Tibial artery (tissue), 4 donors: Measurements from ENCODE around the gene ESCO1.

ENCODE experiments used
- DNase-seq, 2 donors: peaks; one replicate each; pipeline ENCODE4 v3.0.0-alpha.2; 2019
- H3K27ac ChIP-seq, 2 donors: fragments of 200-600 bp; sonication (generic) in 1 of 2; 1 replicate in 1 of 2; 2 replicates in 1 of 2; pipeline ENCODE4 v1.5.1; 2018 to 2019; ENCODE audit warnings: mild to moderate bottlenecking in 1 of 2
- H3K27me3 ChIP-seq, 2 donors: fragments of 200-600 bp; sonication (generic) in 1 of 2; one replicate each; pipeline versions ENCODE4 v1.5.1 to v1.6.0; 2016 to 2019
- H3K36me3 ChIP-seq, 3 donors: fragments of 200-600 bp; sonication (generic) in 2 of 3; one replicate each; pipeline ENCODE4 v1.5.1; 2016 to 2019; ENCODE audit warnings: mild to moderate bottlenecking in 2 of 3
- H3K4me1 ChIP-seq, 4 donors: fragments of 200-600 bp; sonication (generic) in 2 of 4; 1 replicate in 3 of 4; 2 replicates in 1 of 4; pipeline ENCODE4 v1.5.1; 2016 to 2019
- H3K4me3 ChIP-seq, 2 donors: fragments of 200-600 bp; sonication (generic) in 1 of 2; 1 replicate in 1 of 2; 2 replicates in 1 of 2; pipeline ENCODE4 v1.5.1; 2018 to 2019; ENCODE audit warnings: mild to moderate bottlenecking in 2 of 2
- H3K9me3 ChIP-seq, 3 donors: fragments of 200-600 bp; sonication (generic) in 1 of 3; one replicate each; pipeline ENCODE4 v1.5.1; 2016 to 2019
- CTCF ChIP-seq, 2 experiments: fragments of 200-600 bp in 1 of 2; fragments of 450-650 bp in 1 of 2; IDR thresholded peaks; one replicate each; pipeline ENCODE4 v1.5.1; 2017 to 2019; ENCODE audit warnings: antibody characterized with exemption in 2 of 2, mild to moderate bottlenecking in 1 of 2, moderate library complexity in 1 of 2
- intact Hi-C: fragments of 100-400 bp; cut with DNase I; formaldehyde crosslinking; loops from one replicate; pipeline ENCODE4 v1.15.0; 2023; ENCODE audit warnings: low total_unique reads

ESCO1 gene

GRCh38 chr18:21534327-21534726, 66.2 kb downstream of the ESCO1 start:
- peaks cover 0 to 14% (median 0%) of the 10 kb centered on the region in 4 donors for H3K4me1 ChIP-seq
- no peak for DNase-seq
- no peaks in the 10 kb centered on the region for H3K27me3 ChIP-seq
- intact Hi-C loops: no loop called here
- H3K27ac ChIP-seq: no peak overlapping the region
- H3K36me3 ChIP-seq: peaks cover 37 to 65% (median 56%) of the 10 kb centered on the region in 3 donors
- no peaks in the 10 kb centered on the region for H3K9me3 ChIP-seq
- no peak for TF ChIP-seq CTCF (IDR thresholded peaks at IDR 0.05)
- no peak overlapping the region for H3K4me3 ChIP-seq

DNA sequence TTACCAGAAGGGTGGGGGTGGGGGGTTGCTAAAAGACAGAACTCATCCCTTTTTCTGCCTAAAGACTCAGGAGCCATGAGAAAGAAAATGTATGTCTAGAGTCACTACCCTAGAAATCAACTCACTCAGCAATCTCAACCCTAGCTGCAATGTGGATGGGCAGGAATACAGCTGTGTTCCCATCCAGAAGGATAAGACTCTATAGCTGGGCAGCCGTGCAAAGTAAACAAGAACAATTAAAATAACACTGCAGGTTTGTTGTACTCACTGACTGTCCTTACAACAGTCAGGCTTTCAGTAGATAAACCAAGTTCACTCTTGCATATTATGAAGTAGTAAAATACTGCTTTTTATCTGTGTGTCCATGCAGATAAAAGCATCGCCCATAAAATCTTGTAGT, 74.0 kb downstream of the ESCO1 start:
- Histone ChIP-seq H3K27ac (no peak overlapping the region), H3K36me3 (peaks cover 29 to 64% (median 44%) of the 10 kb centered on the region in 3 donors), H3K4me1 (peaks cover 0 to 13% (median 3%) of the 10 kb centered on the region in 4 donors), H3K9me3 (no peaks in the 10 kb centered on the region), H3K4me3 (no peak overlapping the region), H3K27me3 (no peaks in the 10 kb centered on the region)
- DNase-seq: no peak
- no peak for TF ChIP-seq CTCF (IDR thresholded peaks at IDR 0.05)
- intact Hi-C loops: no loop called here

DNA sequence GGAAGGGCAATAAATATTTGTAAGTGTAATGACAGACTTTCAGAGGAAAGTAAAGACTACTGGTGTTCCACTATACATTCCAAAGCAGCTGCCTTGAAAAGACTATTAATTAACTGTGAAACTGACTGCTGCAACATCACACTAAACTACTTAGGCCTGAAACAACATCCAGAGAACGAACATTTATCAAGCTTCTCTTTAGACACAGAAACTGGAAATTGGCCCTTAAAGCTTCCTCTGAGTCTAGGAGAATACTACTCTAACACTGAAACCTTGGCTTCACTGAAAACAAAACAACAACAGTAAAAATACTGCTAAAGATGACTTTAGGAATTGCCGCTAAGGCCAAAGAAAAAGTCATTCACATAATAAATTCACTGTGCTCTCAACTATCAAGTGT, 74.6 kb downstream of the ESCO1 start:
- Histone ChIP-seq H3K36me3 (peaks cover 23 to 60% (median 42%) of the 10 kb centered on the region in 3 donors), H3K9me3 (no peaks in the 10 kb centered on the region), H3K4me3 (no peak overlapping the region), H3K4me1 (peaks cover 0 to 13% (median 3%) of the 10 kb centered on the region in 4 donors), H3K27ac (no peak overlapping the region), H3K27me3 (no peaks in the 10 kb centered on the region)
- TF ChIP-seq CTCF (IDR thresholded peaks at IDR 0.05): no peak
- intact Hi-C loops: no loop called here
- no peak for DNase-seq

GRCh38 chr18:21522530-21522929, 78.0 kb downstream of the ESCO1 start:
- Histone ChIP-seq H3K27ac (no peak overlapping the region), H3K9me3 (no peaks in the 10 kb centered on the region), H3K4me1 (peaks cover 0 to 13% (median 3%) of the 10 kb centered on the region in 4 donors), H3K27me3 (no peaks in the 10 kb centered on the region), H3K4me3 (no peak overlapping the region), H3K36me3 (peaks cover 18 to 57% (median 29%) of the 10 kb centered on the region in 3 donors)
- DNase-seq: no peak
- TF ChIP-seq CTCF (IDR thresholded peaks at IDR 0.05): no peak
- intact Hi-C loops: no loop called here

DNA sequence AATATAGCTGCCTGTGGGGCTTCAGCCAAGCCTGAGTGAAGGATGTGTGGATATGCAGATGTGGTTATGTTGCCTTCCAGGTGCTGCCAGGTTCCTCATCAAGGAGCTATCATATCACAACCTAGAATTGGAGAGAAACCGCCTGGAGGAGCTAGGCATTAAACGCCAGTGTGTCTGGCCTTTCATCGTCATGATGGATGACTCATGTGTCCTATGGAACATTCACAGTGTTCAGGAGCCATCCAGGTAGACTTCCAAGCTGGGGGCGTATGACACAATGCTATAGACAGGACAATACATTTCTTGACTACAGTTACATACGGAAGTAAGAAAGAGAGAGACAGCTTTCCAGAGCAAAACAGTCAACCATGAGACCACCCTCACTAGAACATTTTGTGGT, 86.8 kb downstream of the ESCO1 start:
- Histone ChIP-seq H3K27ac (no peak overlapping the region), H3K36me3 (peaks cover 13 to 58% (median 31%) of the 10 kb centered on the region in 3 donors), H3K27me3 (no peaks in the 10 kb centered on the region), H3K4me3 (no peak overlapping the region), H3K9me3 (no peaks in the 10 kb centered on the region), H3K4me1 (no peaks in the 10 kb centered on the region)
- no peak for TF ChIP-seq CTCF (IDR thresholded peaks at IDR 0.05)
- intact Hi-C loops: no loop called here
- no peak for DNase-seq

GRCh38 chr18:21513292-21513691, 87.2 kb downstream of the ESCO1 start:
- H3K9me3 ChIP-seq: no peaks in the 10 kb centered on the region
- no peak overlapping the region for H3K4me3 ChIP-seq
- no peak for TF ChIP-seq CTCF (IDR thresholded peaks at IDR 0.05)
- intact Hi-C loops: no loop called here
- peaks cover 13 to 61% (median 26%) of the 10 kb centered on the region in 3 donors for H3K36me3 ChIP-seq
- no peak for DNase-seq
- no peaks in the 10 kb centered on the region for H3K27me3 ChIP-seq
- no peaks in the 10 kb centered on the region for H3K4me1 ChIP-seq
- no peak overlapping the region for H3K27ac ChIP-seq
